CD4-positive, alpha-beta T cell treated with Interleukin-4 for 4 hours (primary cell): Measurements from ENCODE around the gene TMEM187.

Experiments used
- DNase-seq: peaks from one replicate; pipeline ENCODE4 v3.0.0-alpha.2; 2020

The TMEM187 gene

GRCh38 chrX:153935326-153935851 lies 37.2 kb upstream of the TMEM187 start:
- DNase-seq = no peak

- DNase-seq = no peak
Measured at GRCh38 chrX:153937056-153937455, 35.5 kb upstream of the TMEM187 start.

DNA sequence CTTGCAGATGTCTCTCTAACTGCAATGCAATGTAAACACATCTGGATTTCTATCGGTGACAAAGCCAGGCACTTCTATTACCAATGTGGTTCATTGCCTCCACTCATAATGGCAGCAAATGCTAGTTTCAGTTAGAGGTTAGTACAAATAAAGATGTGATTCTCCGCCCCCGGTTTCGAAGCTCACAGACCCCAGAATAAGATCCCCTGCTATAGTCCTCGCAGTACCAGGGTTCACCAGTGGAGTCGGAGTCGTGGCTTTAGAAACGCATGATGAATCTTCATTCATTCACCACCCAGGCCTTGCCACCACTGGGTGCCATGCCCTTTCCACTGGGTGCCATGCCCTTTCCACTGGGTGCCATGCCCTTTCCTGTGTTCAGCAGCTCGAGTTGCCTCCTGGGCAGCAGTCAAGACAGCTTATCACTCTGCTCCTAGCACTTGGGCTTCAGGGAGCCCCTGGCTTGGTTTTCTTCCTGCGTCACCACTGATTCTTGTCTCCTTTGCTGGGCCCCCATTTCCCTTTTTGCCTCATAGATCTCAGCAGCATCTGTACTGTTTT lies 34.2 kb upstream of the TMEM187 start:
- no peak for DNase-seq

- no peak for DNase-seq
Measured at GRCh38 chrX:153939573-153939972, 33.0 kb upstream of the TMEM187 start.

GRCh38 chrX:153941336-153942252 lies 31.0 kb upstream of the TMEM187 start:
- no peak for DNase-seq

- DNase-seq = peak; percentile 24
Measured at GRCh38 chrX:153944140-153944799, 28.3 kb upstream of the TMEM187 start, which contains the start of gene RENBP. RENBP (minus strand) TSS chrX:153944643; CDS start chrX:153944610, 33 bp downstream.

- no peak for DNase-seq
Measured at GRCh38 chrX:153944800-153945150, 27.8 kb upstream of the TMEM187 start.

DNA sequence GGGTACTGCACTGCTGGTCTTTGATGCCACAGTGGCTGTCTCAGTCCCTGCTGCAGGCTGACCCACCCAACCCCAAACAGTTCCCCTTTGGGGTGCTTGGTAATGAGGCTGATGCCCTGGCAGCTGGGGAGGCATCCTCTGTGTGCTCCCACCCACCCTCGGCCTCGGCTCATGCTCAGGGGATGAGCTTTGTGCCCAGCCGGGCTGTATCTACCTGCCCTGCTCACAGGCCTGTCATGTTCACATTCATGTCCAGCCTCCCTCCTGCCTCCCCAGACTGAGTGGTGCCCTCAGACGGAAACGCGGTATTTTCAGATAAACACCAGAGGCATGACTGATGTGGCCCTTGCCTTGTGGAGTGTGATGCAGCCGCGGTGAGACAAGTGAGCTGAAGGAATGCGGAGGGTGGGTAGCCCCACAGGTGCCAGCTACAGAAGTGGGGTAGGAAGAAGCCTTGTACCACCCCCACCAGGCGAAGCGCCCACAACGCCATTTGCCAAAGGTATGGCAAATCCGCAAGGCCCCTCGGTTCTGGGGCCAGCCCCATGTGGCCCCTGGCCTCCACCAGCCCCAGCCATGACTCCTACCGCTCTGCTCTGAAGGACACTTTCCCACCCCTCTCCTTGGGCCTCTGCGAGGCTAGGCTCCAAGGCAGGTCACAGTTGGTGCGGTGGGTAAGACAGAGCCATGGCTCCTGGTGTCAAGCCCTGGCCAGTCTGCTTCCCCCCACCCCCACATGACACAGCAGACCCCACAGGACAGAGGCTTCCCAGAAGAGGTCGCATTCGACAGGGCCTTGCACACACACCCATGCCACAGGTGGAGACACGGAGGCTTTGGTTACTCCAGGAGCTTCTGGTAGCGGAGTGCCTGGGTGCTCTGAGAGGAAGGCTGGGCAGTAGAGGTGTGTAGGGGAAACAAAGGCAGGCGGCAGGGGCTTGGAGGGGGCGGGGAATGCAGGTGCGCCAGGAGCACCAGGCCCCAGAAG lies 26.3 kb upstream of the TMEM187 start:
- DNase-seq = no peak

DNA sequence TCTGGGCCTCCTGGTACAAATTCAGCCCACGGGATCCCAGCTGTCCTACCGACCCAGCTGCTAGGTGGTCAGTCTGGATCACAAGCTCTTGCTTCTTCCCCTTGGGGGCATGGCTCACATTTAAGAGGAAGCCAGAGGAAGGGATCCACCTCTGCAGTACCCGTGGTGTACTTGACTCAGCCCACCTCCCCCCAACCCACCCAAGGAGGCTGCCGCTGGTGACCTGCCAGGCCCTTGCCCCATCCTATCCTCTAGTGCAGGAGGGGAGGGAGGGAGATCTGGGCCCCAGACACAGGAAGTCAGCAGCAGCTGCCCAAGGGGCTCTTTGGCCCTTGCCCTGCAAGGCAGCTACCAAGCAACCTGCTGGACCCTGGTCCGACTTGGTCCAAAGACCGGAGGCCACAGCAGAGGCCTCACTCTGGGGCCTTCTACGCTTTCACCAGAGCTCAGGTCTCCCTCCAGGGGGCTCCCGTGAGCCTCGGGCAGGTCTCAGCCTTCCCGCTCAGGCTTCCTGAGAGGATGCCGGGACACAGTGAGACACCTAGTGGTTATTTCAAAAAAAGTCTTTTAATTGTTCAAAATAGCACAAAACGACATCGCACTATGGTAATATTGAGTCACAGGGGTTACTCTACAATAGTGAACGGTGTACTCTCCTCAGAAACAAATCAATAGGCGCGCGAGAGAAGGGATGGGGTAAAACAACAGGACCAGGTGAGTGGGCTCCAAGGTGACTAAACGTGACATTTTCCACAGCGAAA lies 25.4 kb upstream of the TMEM187 start:
- DNase-seq = peak; percentile 81

DNA sequence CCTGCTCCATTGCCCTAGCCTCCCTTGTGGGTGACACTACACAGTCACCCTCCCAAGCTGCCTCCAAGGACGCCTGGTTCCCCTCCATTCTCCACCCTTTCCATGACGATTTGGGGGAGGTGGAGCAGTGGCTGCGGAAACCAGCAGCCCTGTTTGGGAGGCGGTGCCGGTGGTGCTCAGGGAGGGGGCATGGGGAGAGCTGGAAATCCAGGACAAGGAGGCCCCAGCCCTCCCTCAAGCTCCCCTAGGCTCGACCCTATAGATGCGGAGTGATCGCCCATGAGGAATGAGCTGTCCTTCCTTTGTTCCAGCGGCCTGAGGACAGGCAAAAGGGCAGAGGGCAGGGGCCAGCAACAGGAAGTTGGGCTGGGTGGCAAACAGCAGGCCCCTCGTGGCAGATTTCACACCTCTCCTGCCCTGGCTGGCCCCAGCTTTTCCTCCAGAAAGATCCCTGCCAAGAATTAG lies 24.5 kb upstream of the TMEM187 start:
- DNase-seq = no peak

- no peak for DNase-seq
Measured at GRCh38 chrX:153948847-153949805, 23.4 kb upstream of the TMEM187 start.

- no peak for DNase-seq
Measured at GRCh38 chrX:153950127-153950526, 22.4 kb upstream of the TMEM187 start.

- no peak for DNase-seq
Measured at GRCh38 chrX:153951683-153952372, 20.7 kb upstream of the TMEM187 start.

- DNase-seq = no peak
Measured at GRCh38 chrX:153952373-153953026, 20.1 kb upstream of the TMEM187 start.

GRCh38 chrX:153953342-153953830 lies 19.2 kb upstream of the TMEM187 start:
- DNase-seq = peak; percentile 66

DNA sequence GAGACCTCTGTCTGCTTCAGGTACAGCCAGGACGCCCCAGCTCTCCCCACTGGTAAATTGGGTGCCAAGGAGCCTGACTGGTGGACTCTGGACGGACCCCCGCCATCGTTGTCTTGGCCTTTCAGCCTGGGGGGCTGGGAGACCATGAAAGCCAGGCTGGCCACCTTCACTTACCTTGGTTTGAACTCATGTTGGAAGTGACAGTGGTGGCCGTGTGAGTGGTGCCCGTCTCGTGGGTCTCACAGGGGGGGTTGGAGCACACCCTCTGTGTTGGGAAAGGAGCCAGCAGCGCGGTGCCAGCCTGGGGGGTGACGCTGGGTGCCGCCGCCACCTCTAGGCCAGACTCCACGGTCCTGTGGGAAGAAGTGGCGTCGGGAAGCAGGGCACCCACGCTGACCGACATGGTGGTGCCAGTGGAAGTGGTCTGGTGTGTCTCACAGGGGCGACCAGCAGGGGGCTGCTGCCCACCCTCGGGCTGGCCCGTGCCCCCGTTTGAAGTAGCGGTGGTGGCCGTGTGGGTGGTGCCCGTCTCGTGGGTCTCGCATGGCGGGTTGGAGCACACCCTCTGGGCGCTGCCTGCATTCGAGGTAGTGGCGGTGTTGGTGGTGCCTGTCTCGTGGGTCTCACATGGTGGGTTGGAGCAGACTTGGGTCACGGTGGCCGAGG lies 18.5 kb upstream of the TMEM187 start:
- DNase-seq = no peak

GRCh38 chrX:153954558-153955227 lies 17.9 kb upstream of the TMEM187 start:
- no peak for DNase-seq
